IMR-90 (cell line): ENCODE data around the gene MTA3.

Experiments
- BHLHE40 ChIP-seq: fragments of 150-350 bp; IDR thresholded peaks from 2 replicates; pipeline ENCODE4 v1.6.1; 2016; ENCODE audit warnings: mild to moderate bottlenecking, low read depth, low read length
- CEBPB ChIP-seq: IDR thresholded peaks from 2 replicates; pipeline ENCODE4 v1.6.1; 2012; ENCODE audit warnings: low read depth, low read length, improper control_type of control experiment
- CHD1 ChIP-seq: IDR thresholded peaks from 2 replicates; pipeline ENCODE4 v1.6.1; 2012; ENCODE audit warnings: low read depth, low read length, improper control_type of control experiment
- FOS ChIP-seq: fragments of 150-350 bp; IDR thresholded peaks from 2 replicates; pipeline ENCODE4 v1.6.1; 2016; ENCODE audit warnings: low read depth, low read length
- MAFK ChIP-seq: IDR thresholded peaks from 2 replicates; pipeline ENCODE4 v1.6.1; 2012; ENCODE audit warnings: low read depth, low read length, improper control_type of control experiment
- NFE2L2 ChIP-seq: fragments of 150-350 bp; IDR thresholded peaks from 2 replicates; pipeline ENCODE4 v1.6.1; 2016; ENCODE audit warnings: low read depth, mild to moderate bottlenecking, low read length
- POLR2A ChIP-seq: IDR thresholded peaks from 2 replicates; pipeline ENCODE4 v1.6.1; 2012; ENCODE audit warnings: mild to moderate bottlenecking, low read depth, low read length
- RAD21 ChIP-seq: IDR thresholded peaks from 2 replicates; pipeline ENCODE4 v1.6.1; 2012; ENCODE audit warnings: low read length, improper control_type of control experiment
- RCOR1 ChIP-seq: IDR thresholded peaks from 2 replicates; pipeline ENCODE4 v1.6.1; 2012; ENCODE audit warnings: mild to moderate bottlenecking, low read length, improper control_type of control experiment; ENCODE audit not compliant: insufficient replicate concordance
- RFX5 ChIP-seq: IDR thresholded peaks from 2 replicates; pipeline ENCODE4 v1.8.0; 2012; ENCODE audit warnings: low read depth, mild to moderate bottlenecking, low read length, moderate library complexity
- SMC3 ChIP-seq: fragments of 150-350 bp; IDR thresholded peaks from 2 replicates; pipeline ENCODE4 v1.6.1; 2016; ENCODE audit warnings: low read depth, mild to moderate bottlenecking, antibody characterized with exemption, low read length, moderate library complexity
- TF ChIP-seq, protein P1 (sequence below): conservative IDR thresholded peaks from 2 replicates; pipeline ENCODE4 v1.5.1; 2012; ENCODE audit warnings: mild to moderate bottlenecking, low read depth, low read length, improper control_type of control experiment
- TF ChIP-seq, protein P2 (sequence below): fragments of 150-350 bp; IDR thresholded peaks from 2 replicates; pipeline ENCODE4 v1.6.1; 2016; ENCODE audit warnings: low read depth, mild to moderate bottlenecking, low read length, moderate library complexity, borderline replicate concordance
- TF ChIP-seq, protein P3 (sequence below): fragments of 150-350 bp; IDR thresholded peaks from 2 replicates; pipeline ENCODE4 v1.6.1; 2017; ENCODE audit warnings: mild to moderate bottlenecking, antibody characterized with exemption, low read length, low read depth

DNA sequence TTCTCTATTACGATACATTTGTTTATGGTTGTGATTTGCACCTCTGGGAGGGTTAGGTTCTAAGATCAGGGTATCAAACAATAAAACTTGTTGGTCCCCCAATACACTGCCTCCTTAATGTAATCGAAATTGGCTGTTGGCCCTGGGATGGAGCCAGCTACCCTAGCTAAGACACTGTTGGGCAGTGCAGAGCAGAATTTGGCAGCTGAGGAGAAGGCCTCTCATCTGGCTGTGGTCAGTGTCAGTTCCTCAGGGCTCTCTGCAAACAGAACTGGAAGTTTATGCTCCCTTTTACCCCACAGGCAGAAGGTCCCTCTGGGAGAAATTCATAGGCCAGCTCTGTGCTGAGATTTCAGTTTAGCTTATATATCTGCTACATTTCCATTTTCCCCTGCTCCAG, 232.5 kb downstream of the MTA3 start:
- no peak for TF ChIP-seq RAD21
- no peak for TF ChIP-seq POLR2A
- TF ChIP-seq, protein P1, sequence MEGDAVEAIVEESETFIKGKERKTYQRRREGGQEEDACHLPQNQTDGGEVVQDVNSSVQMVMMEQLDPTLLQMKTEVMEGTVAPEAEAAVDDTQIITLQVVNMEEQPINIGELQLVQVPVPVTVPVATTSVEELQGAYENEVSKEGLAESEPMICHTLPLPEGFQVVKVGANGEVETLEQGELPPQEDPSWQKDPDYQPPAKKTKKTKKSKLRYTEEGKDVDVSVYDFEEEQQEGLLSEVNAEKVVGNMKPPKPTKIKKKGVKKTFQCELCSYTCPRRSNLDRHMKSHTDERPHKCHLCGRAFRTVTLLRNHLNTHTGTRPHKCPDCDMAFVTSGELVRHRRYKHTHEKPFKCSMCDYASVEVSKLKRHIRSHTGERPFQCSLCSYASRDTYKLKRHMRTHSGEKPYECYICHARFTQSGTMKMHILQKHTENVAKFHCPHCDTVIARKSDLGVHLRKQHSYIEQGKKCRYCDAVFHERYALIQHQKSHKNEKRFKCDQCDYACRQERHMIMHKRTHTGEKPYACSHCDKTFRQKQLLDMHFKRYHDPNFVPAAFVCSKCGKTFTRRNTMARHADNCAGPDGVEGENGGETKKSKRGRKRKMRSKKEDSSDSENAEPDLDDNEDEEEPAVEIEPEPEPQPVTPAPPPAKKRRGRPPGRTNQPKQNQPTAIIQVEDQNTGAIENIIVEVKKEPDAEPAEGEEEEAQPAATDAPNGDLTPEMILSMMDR = no peak
- no peak for TF ChIP-seq MAFK
- no peak for TF ChIP-seq CEBPB
- no peak for TF ChIP-seq FOS
- no peak for TF ChIP-seq RCOR1
- no peak for TF ChIP-seq SMC3
- TF ChIP-seq, protein P2, sequence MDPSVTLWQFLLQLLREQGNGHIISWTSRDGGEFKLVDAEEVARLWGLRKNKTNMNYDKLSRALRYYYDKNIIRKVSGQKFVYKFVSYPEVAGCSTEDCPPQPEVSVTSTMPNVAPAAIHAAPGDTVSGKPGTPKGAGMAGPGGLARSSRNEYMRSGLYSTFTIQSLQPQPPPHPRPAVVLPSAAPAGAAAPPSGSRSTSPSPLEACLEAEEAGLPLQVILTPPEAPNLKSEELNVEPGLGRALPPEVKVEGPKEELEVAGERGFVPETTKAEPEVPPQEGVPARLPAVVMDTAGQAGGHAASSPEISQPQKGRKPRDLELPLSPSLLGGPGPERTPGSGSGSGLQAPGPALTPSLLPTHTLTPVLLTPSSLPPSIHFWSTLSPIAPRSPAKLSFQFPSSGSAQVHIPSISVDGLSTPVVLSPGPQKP = no peak
- TF ChIP-seq CHD1 = no peak
- TF ChIP-seq RFX5 = no peak
- TF ChIP-seq BHLHE40 = no peak
- no peak for TF ChIP-seq NFE2L2
- TF ChIP-seq, protein P3, sequence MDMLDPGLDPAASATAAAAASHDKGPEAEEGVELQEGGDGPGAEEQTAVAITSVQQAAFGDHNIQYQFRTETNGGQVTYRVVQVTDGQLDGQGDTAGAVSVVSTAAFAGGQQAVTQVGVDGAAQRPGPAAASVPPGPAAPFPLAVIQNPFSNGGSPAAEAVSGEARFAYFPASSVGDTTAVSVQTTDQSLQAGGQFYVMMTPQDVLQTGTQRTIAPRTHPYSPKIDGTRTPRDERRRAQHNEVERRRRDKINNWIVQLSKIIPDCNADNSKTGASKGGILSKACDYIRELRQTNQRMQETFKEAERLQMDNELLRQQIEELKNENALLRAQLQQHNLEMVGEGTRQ = no peak
